GM12878 (cell line): ENCODE measurements around the gene MLN. TPM values are rescaled to one million over a fixed set of nuclear protein-coding genes. Genes with fewer than 3 reads are reported as not detected.

Experiments used
- ATAC-seq: fragments of 200-7000 bp; cut with Tn5 transposase; 3 replicates; pipeline ENCODE4 v1.9.1; 2020; ENCODE audit warnings: mild to moderate bottlenecking, moderate library complexity
- BruUV-seq: library from RNA; stranded (reverse); fragments of 400-500 nt; replicated peaks from 2 replicates; lab custom pipeline; 2021; lab: Mats Ljungman, UMichigan
- CTCF ChIA-PET: fragments of 300-600 bp; sonication (Branson Sonifier 250); formaldehyde crosslinking; extraction: SDS; loops from one replicate; lab custom pipeline; 2021; ENCODE audit warnings: inconsistent platforms; lab: Yijun Ruan, JAX
- POLR2A ChIA-PET: fragments of 350-600 bp; formaldehyde crosslinking; extraction: SDS; loops from one replicate; lab custom pipeline; 2021; ENCODE audit warnings: inconsistent platforms; lab: Charles Lee
- RAD21 ChIA-PET: fragments of 300-600 bp; sonication (Branson Sonifier 250); formaldehyde crosslinking; loops from one replicate; lab custom pipeline; 2023; ENCODE audit warnings: antibody characterized with exemption; ENCODE audit not compliant: unreplicated experiment; lab: Charles Lee
- SMC1A ChIA-PET: fragments of 300-600 bp; sonication (Branson Sonifier 250); formaldehyde crosslinking; loops from one replicate; lab custom pipeline; 2023; ENCODE audit not compliant: unreplicated experiment, uncharacterized antibody; lab: Charles Lee
- DNase-seq: peaks from one replicate; pipeline ENCODE4 v3.0.0-alpha.2; 2011; ENCODE audit warnings: low read depth, low spot score
- FAIRE-seq: peaks from 3 replicates; lab custom pipeline; 2011; peaks lifted over from hg19 to GRCh38; lab: Jason Lieb, UNC
- H2AFZ ChIP-seq: 2 replicates; pipeline ENCODE4 v1.6.0; 2011; ENCODE audit warnings: low read depth, low read length, control low read depth; ENCODE audit not compliant: control insufficient read depth
- H3K27ac ChIP-seq: 2 replicates; pipeline ENCODE4 v1.5.1; 2011; ENCODE audit warnings: control low read depth; ENCODE audit not compliant: control insufficient read depth, insufficient read depth
- H3K27me3 ChIP-seq, 2 experiments: replicated peaks in 1 of 2; 2 replicates each; pipeline versions ENCODE4 v1.6.0 to v1.6.1; 2011; ENCODE audit warnings: low read length in 1 of 2; ENCODE audit not compliant: control insufficient read depth in 2 of 2, insufficient read depth in 2 of 2
- H3K36me3 ChIP-seq, 2 experiments: 2 replicates each; pipeline ENCODE4 v1.5.1; 2011; ENCODE audit warnings: low read length in 1 of 2; ENCODE audit not compliant: control insufficient read depth in 2 of 2, insufficient read depth in 2 of 2
- H3K4me1 ChIP-seq: 2 replicates; pipeline ENCODE4 v1.6.1; 2011; ENCODE audit warnings: mild to moderate bottlenecking, low read length, moderate library complexity, mixed read lengths; ENCODE audit not compliant: control insufficient read depth, insufficient read depth
- H3K4me2 ChIP-seq: 2 replicates; pipeline ENCODE4 v1.6.0; 2011; ENCODE audit warnings: control low read depth; ENCODE audit not compliant: control insufficient read depth, insufficient read depth
- H3K4me3 ChIP-seq: fragments of 200-600 bp; sonication (generic); 2 replicates; pipeline ENCODE4 v1.5.1; 2016
- H3K79me2 ChIP-seq: 2 replicates; pipeline ENCODE4 v1.6.0; 2011; ENCODE audit warnings: low read length; ENCODE audit not compliant: control insufficient read depth, insufficient read depth
- H3K9ac ChIP-seq: 2 replicates; pipeline ENCODE4 v1.8.0; 2011; ENCODE audit warnings: low read length, control low read depth, mixed read lengths; ENCODE audit not compliant: control insufficient read depth, insufficient read depth
- H3K9me3 ChIP-seq: replicated peaks from 3 replicates; pipeline ENCODE4 v1.5.1; 2011; ENCODE audit warnings: mild to moderate bottlenecking, low read length; ENCODE audit not compliant: control insufficient read depth, insufficient read depth
- H4K20me1 ChIP-seq: 2 replicates; pipeline ENCODE4 v1.6.0; 2011; ENCODE audit not compliant: control insufficient read depth, insufficient read depth
- CREB1 ChIP-seq: IDR thresholded peaks from 2 replicates; pipeline ENCODE4 v1.6.1; 2012; ENCODE audit warnings: low read depth, mild to moderate bottlenecking, inconsistent platforms
- HSF1 ChIP-seq: fragments of 150-350 bp; IDR thresholded peaks from 2 replicates; pipeline ENCODE4 v1.6.1; 2014; ENCODE audit warnings: mild to moderate bottlenecking, low read depth, low read length
- PML ChIP-seq: IDR thresholded peaks from 2 replicates; pipeline ENCODE4 v1.6.1; 2012; ENCODE audit warnings: low read length, inconsistent platforms
- POU2F2 ChIP-seq: IDR thresholded peaks from 3 replicates; pipeline ENCODE4 v1.6.1; 2011; ENCODE audit warnings: low read depth, mild to moderate bottlenecking, low read length, borderline replicate concordance
- TCF3 ChIP-seq: IDR thresholded peaks from 2 replicates; pipeline ENCODE4 v1.6.1; 2012; ENCODE audit warnings: low read depth, mild to moderate bottlenecking, low read length, borderline replicate concordance; ENCODE audit not compliant: insufficient read depth
- YY1 ChIP-seq: IDR thresholded peaks from 2 replicates; pipeline ENCODE4 v1.6.1; 2011; ENCODE audit warnings: low read depth, mild to moderate bottlenecking, low read length
- WGBS: methylation state at CpG from one replicate; pipeline ENCODE4 v1.1.6; 2016; ENCODE audit warnings: low lambda C conversion rate; ENCODE audit not compliant: insufficient replicate concordance, insufficient coverage; ENCODE audit errors: missing lambda C conversion rate; 5-methylcytosine and 5-hydroxymethylcytosine counted together
- in situ Hi-C: fragments of 300-500 bp; cut with MboI; formaldehyde crosslinking; loops from 9 replicates; pipeline ENCODE4 v1.14.3; 2018; ENCODE audit warnings: mixed read lengths
- intact Hi-C: fragments of 100-400 bp; cut with micrococcal nuclease; formaldehyde crosslinking; loops from one replicate; pipeline ENCODE4 v1.14.2; 2022; ENCODE audit not compliant: unreplicated experiment
- polyA plus RNA-seq, 11 experiments: library from polyadenylated mRNA; depleted of rRNA in 4 of 11; unstranded in 6 of 11; stranded (reverse) in 5 of 11; fragments of >200 nt; fragmentation: Nextera tagmentation in 4 of 11; fragmentation: Illumina TruSeq in 1 of 11; extraction: Ambion mirVana in 4 of 11; extraction: Trizol in 1 of 11; gene quantifications; 1 replicate in 1 of 11; 2 replicates in 10 of 11; pipeline versions ENCODE4 v1.2.1 to v1.2.3, GENCODE V29; 2011 to 2016; ENCODE audit warnings: inconsistent platforms in 2 of 11, missing spikeins in 2 of 11, low read depth in 1 of 11
- total RNA-seq, 4 experiments: library from RNA; depleted of rRNA in 3 of 4; stranded (reverse); fragments of >200 nt in 3 of 4; fragmentation: Illumina TruSeq in 1 of 4; extraction: Trizol in 1 of 4; gene quantifications; 2 replicates each; pipeline versions ENCODE4 v1.2.1 to v1.2.3, GENCODE V29; 2013 to 2021

MLN gene
- total and polyA plus RNA-seq, 10 of the 15 experiments (the other 5 are each of a cell fraction or from before 2014, with no cell fraction given) = not detected

DNA sequence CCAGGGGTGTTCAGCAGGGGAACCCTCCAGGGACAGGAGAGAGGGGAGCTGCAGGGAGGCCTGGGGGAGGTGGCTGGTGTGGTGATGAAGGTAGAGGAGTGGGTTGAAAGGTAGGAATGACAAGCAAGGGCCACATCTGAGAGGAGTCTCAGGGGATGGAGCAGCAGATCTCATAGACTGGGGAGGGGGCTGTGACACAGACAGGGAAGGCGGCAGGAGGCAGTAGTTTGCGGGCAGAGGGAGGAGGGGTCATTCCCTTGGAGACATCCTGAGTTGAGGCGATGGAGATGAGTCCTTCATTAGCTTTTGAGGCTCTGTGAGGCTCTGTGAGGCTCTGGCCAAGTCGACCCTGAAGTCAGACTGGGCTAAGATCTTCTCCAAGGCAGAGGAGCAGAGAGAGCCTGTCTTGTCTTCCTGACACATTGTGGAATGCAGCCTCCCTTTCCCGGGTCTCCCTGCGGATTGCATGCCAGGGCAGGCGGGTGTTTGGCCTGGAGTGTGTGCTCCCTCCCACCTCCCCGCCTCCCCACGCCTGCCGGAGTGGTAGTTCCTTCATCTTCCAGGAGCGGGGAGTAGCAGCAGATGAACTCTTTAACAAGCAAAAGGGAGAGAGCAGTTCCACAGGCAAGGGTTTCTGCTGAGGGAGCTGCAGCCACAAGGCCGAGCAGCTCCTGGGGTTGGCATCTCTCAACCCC lies 34.3 kb upstream of the MLN start:
- Histone ChIP-seq H3K79me2 (no peaks in the 10 kb centered on the region), H3K4me2 (no peak overlapping the region), H3K4me3 (no peak overlapping the region), H3K36me3 (no peaks in the 10 kb centered on the region), H3K9ac (no peak overlapping the region), H3K4me1 (peaks cover 14% of the 10 kb centered on the region), H3K9me3 (no peaks in the 10 kb centered on the region; the same call in 2 of the 3 replicates), H3K27ac (no peak overlapping the region), H3K27me3 (no peaks in the 10 kb centered on the region), H2AFZ (no peak overlapping the region)
- no peak for ATAC-seq
- SMC1A ChIA-PET = no interaction called here
- CTCF ChIA-PET = no interaction called here
- intact Hi-C loops = no loop called here
- RAD21 ChIA-PET = no interaction called here
- BruUV-seq = no TSS peak
- no peak for DNase-seq
- no peak for TF ChIP-seq HSF1
- no peak for TF ChIP-seq PML
- no peak for TF ChIP-seq TCF3
- no peak for TF ChIP-seq YY1
- TF ChIP-seq CREB1 = no peak
- no peak for TF ChIP-seq POU2F2
- TF ChIP-seq, all 136 proteins: peak for 0
- in situ Hi-C loops = no loop called here
- no peaks in the 10 kb centered on the region for H4K20me1 ChIP-seq
- 62% methylated on average over 12 of the region's 12 CpGs for WGBS
- POLR2A ChIA-PET = no interaction called here
- FAIRE-seq = no peak
